CD14-positive monocyte (primary cell): ENCODE results near the gene RITA1. TPM values are rescaled to one million over a fixed set of nuclear protein-coding genes. Genes with fewer than 3 reads are reported as not detected.

ENCODE experiments used
- DNase-seq, 3 donors: peaks; one replicate each; pipeline ENCODE4 v3.0.0-alpha.2; 2011 to 2022
- H2AFZ ChIP-seq: 2 replicates; pipeline ENCODE4 v1.6.0; 2012; ENCODE audit warnings: mild to moderate bottlenecking, low read depth, low read length, inconsistent platforms; ENCODE audit not compliant: insufficient read depth, poor library complexity, severe bottlenecking
- H3K27ac ChIP-seq, 2 donors: 1 replicate in 1 of 2; 2 replicates in 1 of 2; pipeline ENCODE4 v1.5.1; 2012 to 2013; ENCODE audit warnings: low read length in 2 of 2, control low read depth in 1 of 2, inconsistent platforms in 1 of 2, low read depth in 1 of 2, mild to moderate bottlenecking in 1 of 2
- H3K27me3 ChIP-seq, 2 donors: one replicate each; pipeline versions ENCODE4 v1.6.0 to v1.6.1; 2011 to 2013; ENCODE audit warnings: low read length in 2 of 2; ENCODE audit not compliant: control insufficient read depth in 2 of 2, insufficient read depth in 2 of 2
- H3K36me3 ChIP-seq, 2 donors: replicated peaks in 1 of 2; 1 replicate in 1 of 2; 2 replicates in 1 of 2; pipeline versions ENCODE4 v1.5.1 to v1.6.1; 2012 to 2013; ENCODE audit warnings: low read length in 2 of 2, control low read depth in 1 of 2, inconsistent platforms in 1 of 2, mild to moderate bottlenecking in 1 of 2; ENCODE audit not compliant: insufficient read depth in 2 of 2, control insufficient read depth in 1 of 2
- H3K4me1 ChIP-seq, 2 donors: 1 replicate in 1 of 2; 2 replicates in 1 of 2; pipeline versions ENCODE4 v1.5.1 to v1.6.1; 2012 to 2013; ENCODE audit warnings: low read length in 2 of 2, control low read depth in 1 of 2, inconsistent platforms in 1 of 2, mild to moderate bottlenecking in 1 of 2, moderate library complexity in 1 of 2; ENCODE audit not compliant: insufficient read depth in 2 of 2, control insufficient read depth in 1 of 2
- H3K4me2 ChIP-seq: replicated peaks from 2 replicates; pipeline ENCODE3; 2012; ENCODE audit warnings: low read length, moderate library complexity, mild to moderate bottlenecking; ENCODE audit not compliant: poor library complexity, severe bottlenecking; ENCODE audit errors: extremely low read depth
- H3K4me3 ChIP-seq, 3 experiments: fragments of 200-600 bp in 1 of 3; sonication (generic) in 1 of 3; replicated peaks in 1 of 3; 1 replicate in 2 of 3; 2 replicates in 1 of 3; pipeline ENCODE4 v1.5.1; 2011 to 2013; ENCODE audit warnings: low read length in 3 of 3, mild to moderate bottlenecking in 3 of 3, control low read depth in 2 of 3, low read depth in 2 of 3, inconsistent platforms in 1 of 3, moderate library complexity in 1 of 3
- H3K79me2 ChIP-seq: 2 replicates; pipeline ENCODE4 v1.6.0; 2012; ENCODE audit warnings: mild to moderate bottlenecking, control low read depth, inconsistent platforms, low read length, moderate library complexity; ENCODE audit not compliant: insufficient read depth
- H3K9ac ChIP-seq: 2 replicates; pipeline ENCODE4 v1.6.0; 2017; ENCODE audit warnings: low read length, mild to moderate bottlenecking; ENCODE audit not compliant: insufficient read depth, poor library complexity, severe bottlenecking
- H3K9me3 ChIP-seq, 2 donors: replicated peaks in 1 of 2; 1 replicate in 1 of 2; 2 replicates in 1 of 2; pipeline versions ENCODE4 v1.5.1 to v1.6.1; 2012 to 2013; ENCODE audit warnings: low read length in 2 of 2, control low read depth in 1 of 2; ENCODE audit not compliant: control insufficient read depth in 1 of 2, insufficient read depth in 1 of 2
- H4K20me1 ChIP-seq: 2 replicates; pipeline ENCODE4 v1.6.0; 2012; ENCODE audit warnings: mild to moderate bottlenecking, low read length, control low read depth, moderate library complexity; ENCODE audit not compliant: insufficient read depth
- H3K27ac Mint-ChIP-seq, 7 donors: one replicate each; pipeline ENCODE4 v1.8.0; 2020; ENCODE audit warnings: mild to moderate bottlenecking in 7 of 7, mixed read lengths in 7 of 7, moderate library complexity in 6 of 7, inconsistent platforms in 2 of 7
- H3K27me3 Mint-ChIP-seq, 3 donors: one replicate each; pipeline ENCODE4 v1.8.0; 2021 to 2022; ENCODE audit warnings: low read depth in 3 of 3, mild to moderate bottlenecking in 3 of 3, mixed read lengths in 3 of 3, moderate library complexity in 3 of 3, inconsistent platforms in 1 of 3
- H3K36me3 Mint-ChIP-seq, 2 donors: one replicate each; pipeline ENCODE4 v1.8.0; 2020; ENCODE audit warnings: mixed read lengths in 2 of 2, inconsistent platforms in 1 of 2, mild to moderate bottlenecking in 1 of 2
- H3K4me1 Mint-ChIP-seq: one replicate; pipeline ENCODE4 v1.8.0; 2020; ENCODE audit warnings: mild to moderate bottlenecking, mixed read lengths
- H3K4me3 Mint-ChIP-seq, 2 donors: one replicate each; pipeline ENCODE4 v1.8.0; 2020; ENCODE audit warnings: mild to moderate bottlenecking in 2 of 2, mixed read lengths in 2 of 2, moderate library complexity in 1 of 2
- H3K9me3 Mint-ChIP-seq, 7 donors: one replicate each; pipeline ENCODE4 v1.8.0; 2020 to 2022; ENCODE audit warnings: mixed read lengths in 7 of 7, mild to moderate bottlenecking in 6 of 7, moderate library complexity in 6 of 7, inconsistent platforms in 2 of 7
- CTCF ChIP-seq: fragments of 200-600 bp; IDR thresholded peaks from one replicate; pipeline ENCODE4 v1.8.0; 2022; ENCODE audit warnings: antibody characterized with exemption, mild to moderate bottlenecking
- whole genome bisulfite sequencing: methylation state at CpG from one replicate; pipeline ENCODE4 v1.1.5; 2013; ENCODE audit warnings: missing lambda C conversion rate; ENCODE audit not compliant: insufficient coverage; 5-methylcytosine and 5-hydroxymethylcytosine counted together
- intact Hi-C, 2 donors: fragments of 100-400 bp; cut with micrococcal nuclease; formaldehyde crosslinking; loops; one replicate each; pipeline versions ENCODE4 v1.15.0 to v1.15.1; 2023
- polyA plus RNA-seq, 3 donors: library from polyadenylated mRNA; depleted of rRNA in 1 of 3; unstranded in 2 of 3; stranded (reverse) in 1 of 3; fragments of 300-500 nt in 2 of 3; fragments of >200 nt in 1 of 3; fragmentation: Illumina TruSeq in 2 of 3; gene quantifications; 1 replicate in 2 of 3; 2 replicates in 1 of 3; pipeline ENCODE4 v1.2.3, GENCODE V29; 2012 to 2021

Gene RITA1
- polyA plus RNA-seq, 3 donors: 4.9 to 17.6 (median 16.4) TPM

- TF ChIP-seq CTCF: no peak
- 32% methylated on average over 4 of the region's 9 CpGs for WGBS
- H3K4me1 Mint-ChIP-seq: peaks cover 30% of the 10 kb centered on the region
- Histone ChIP-seq H3K4me1 (peaks cover 13 to 34% of the 10 kb centered on the region in 2 donors), H3K27ac (no peak overlapping the region), H3K4me3 (peak overlapping the region in 1 of 3 experiments; percentile 75), H2AFZ (peak overlapping the region; percentile 82), H3K79me2 (no peaks in the 10 kb centered on the region), H3K9me3 (peaks cover 0 to 15% of the 10 kb centered on the region in 2 donors), H3K36me3 (peaks cover 0 to 1% of the 10 kb centered on the region in 2 donors), H4K20me1 (no peaks in the 10 kb centered on the region), H3K9ac (no peak overlapping the region), H3K27me3 (peaks cover 31 to 64% of the 10 kb centered on the region in 2 donors), H3K4me2 (peak overlapping the region; percentile 90)
- H3K4me3 Mint-ChIP-seq: peak overlapping the region; percentile 73 to 83
- H3K9me3 Mint-ChIP-seq: peaks cover 0 to 12% (median 8%) of the 10 kb centered on the region in 7 donors
- peaks cover 7 to 16% of the 10 kb centered on the region in 2 donors for H3K36me3 Mint-ChIP-seq
- no peak for DNase-seq
- peaks cover 64 to 81% (median 73%) of the 10 kb centered on the region in 3 donors for H3K27me3 Mint-ChIP-seq
- H3K27ac Mint-ChIP-seq: peak overlapping the region in 1 of 7 donors; percentile 20
- intact Hi-C loops: loop anchor here (2.0 to 10.0 kb wide), 3 partner anchors 104 to 268 kb away; no protein-coding TSS in a partner anchor
Observed at GRCh38 chr12:113152196-113152834, 33.2 kb upstream of the RITA1 start.

- Histone ChIP-seq H3K9ac (peak overlapping the region; percentile 40), H3K4me3 (peak overlapping the region; percentile 7 to 75 (median 37)), H3K36me3 (peaks cover 5 to 9% of the 10 kb centered on the region in 2 donors), H2AFZ (peak overlapping the region; percentile 82), H3K79me2 (no peaks in the 10 kb centered on the region), H3K4me1 (peaks cover 13 to 34% of the 10 kb centered on the region in 2 donors), H3K27ac (no peak overlapping the region), H4K20me1 (no peaks in the 10 kb centered on the region), H3K27me3 (peaks cover 31 to 64% of the 10 kb centered on the region in 2 donors), H3K9me3 (peaks cover 0 to 15% of the 10 kb centered on the region in 2 donors), H3K4me2 (peak overlapping the region; percentile 90)
- peaks cover 15 to 24% of the 10 kb centered on the region in 2 donors for H3K36me3 Mint-ChIP-seq
- peaks cover 64 to 76% (median 72%) of the 10 kb centered on the region in 3 donors for H3K27me3 Mint-ChIP-seq
- DNase-seq: peak; percentile 71 to 75 (median 73)
- H3K4me3 Mint-ChIP-seq: peak overlapping the region; percentile 73 to 83
- peak; percentile 59 for TF ChIP-seq CTCF
- H3K9me3 Mint-ChIP-seq: peaks cover 0 to 11% (median 8%) of the 10 kb centered on the region in 7 donors
- intact Hi-C loops: loop anchor here (2.0 to 10.0 kb wide), 3 partner anchors 104 to 268 kb away; no protein-coding TSS in a partner anchor
- WGBS: 1% methylated on average over 62 of the region's 70 CpGs
- no peak overlapping the region for H3K27ac Mint-ChIP-seq
- peaks cover 30% of the 10 kb centered on the region for H3K4me1 Mint-ChIP-seq
Observed at GRCh38 chr12:113152835-113153814, 32.4 kb upstream of the RITA1 start.
